ENCODE measurements around the gene IGFBP2. TPM values are rescaled to one million over a fixed set of nuclear protein-coding genes. Genes with fewer than 3 reads are reported as not detected.

Gene IGFBP2
- total RNA-seq, 1 experiment from 2014 or later = 54.8 TPM

DNA sequence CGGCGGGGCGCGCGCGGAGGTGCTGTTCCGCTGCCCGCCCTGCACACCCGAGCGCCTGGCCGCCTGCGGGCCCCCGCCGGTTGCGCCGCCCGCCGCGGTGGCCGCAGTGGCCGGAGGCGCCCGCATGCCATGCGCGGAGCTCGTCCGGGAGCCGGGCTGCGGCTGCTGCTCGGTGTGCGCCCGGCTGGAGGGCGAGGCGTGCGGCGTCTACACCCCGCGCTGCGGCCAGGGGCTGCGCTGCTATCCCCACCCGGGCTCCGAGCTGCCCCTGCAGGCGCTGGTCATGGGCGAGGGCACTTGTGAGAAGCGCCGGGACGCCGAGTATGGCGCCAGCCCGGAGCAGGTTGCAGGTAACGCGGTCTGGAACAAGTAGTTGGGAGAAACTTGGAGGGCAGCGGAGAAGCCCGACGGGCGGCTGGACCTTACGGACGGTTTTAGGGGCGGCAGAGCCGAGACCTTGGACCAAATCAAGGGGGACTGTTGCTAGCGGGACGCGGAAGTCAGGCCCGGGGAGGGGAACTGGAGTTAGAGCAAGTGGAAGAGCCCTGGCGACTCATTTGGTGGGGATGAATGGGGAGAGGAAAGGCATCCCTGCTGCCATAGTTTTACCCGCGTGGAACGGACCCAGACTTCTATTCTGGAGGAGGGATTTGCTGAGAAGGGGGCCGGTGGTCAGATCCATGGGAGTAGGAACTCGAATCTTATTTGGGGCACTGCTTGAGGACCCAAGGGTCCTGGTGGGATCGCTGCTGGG lies 573 bp downstream of the IGFBP2 start:
- no TSS peak for BruUV-seq (replicated peaks)
- in situ Hi-C loops (cut with HindIII; ENCODE audit: low pct_unique_long_range_greater_than_20kb, low sequenced_read_pairs) (no loop called here), intact Hi-C loops (cut with micrococcal nuclease; ENCODE audit: unreplicated experiment) (no loop called here)
- ATAC-seq (peak; percentile 62), DNase-seq (ENCODE audit: low read depth, low spot score) (no peak)
- TF ChIP-seq, protein P1, sequence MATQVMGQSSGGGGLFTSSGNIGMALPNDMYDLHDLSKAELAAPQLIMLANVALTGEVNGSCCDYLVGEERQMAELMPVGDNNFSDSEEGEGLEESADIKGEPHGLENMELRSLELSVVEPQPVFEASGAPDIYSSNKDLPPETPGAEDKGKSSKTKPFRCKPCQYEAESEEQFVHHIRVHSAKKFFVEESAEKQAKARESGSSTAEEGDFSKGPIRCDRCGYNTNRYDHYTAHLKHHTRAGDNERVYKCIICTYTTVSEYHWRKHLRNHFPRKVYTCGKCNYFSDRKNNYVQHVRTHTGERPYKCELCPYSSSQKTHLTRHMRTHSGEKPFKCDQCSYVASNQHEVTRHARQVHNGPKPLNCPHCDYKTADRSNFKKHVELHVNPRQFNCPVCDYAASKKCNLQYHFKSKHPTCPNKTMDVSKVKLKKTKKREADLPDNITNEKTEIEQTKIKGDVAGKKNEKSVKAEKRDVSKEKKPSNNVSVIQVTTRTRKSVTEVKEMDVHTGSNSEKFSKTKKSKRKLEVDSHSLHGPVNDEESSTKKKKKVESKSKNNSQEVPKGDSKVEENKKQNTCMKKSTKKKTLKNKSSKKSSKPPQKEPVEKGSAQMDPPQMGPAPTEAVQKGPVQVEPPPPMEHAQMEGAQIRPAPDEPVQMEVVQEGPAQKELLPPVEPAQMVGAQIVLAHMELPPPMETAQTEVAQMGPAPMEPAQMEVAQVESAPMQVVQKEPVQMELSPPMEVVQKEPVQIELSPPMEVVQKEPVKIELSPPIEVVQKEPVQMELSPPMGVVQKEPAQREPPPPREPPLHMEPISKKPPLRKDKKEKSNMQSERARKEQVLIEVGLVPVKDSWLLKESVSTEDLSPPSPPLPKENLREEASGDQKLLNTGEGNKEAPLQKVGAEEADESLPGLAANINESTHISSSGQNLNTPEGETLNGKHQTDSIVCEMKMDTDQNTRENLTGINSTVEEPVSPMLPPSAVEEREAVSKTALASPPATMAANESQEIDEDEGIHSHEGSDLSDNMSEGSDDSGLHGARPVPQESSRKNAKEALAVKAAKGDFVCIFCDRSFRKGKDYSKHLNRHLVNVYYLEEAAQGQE (IDR thresholded peaks at IDR 0.05; ENCODE audit: insufficient read depth in 1 of 2, low read depth in 2 of 2, low read length in 1 of 2) = no peak
- H3K4me1 ChIP-seq (ENCODE audit: control insufficient read depth, insufficient read depth, low read length) = peaks cover 13% of the 10 kb centered on the region
- ChIA-PET CTCF (no interaction called here), POLR2A (no interaction called here)
- H3K27ac ChIP-seq (ENCODE audit: low read length) = peak overlapping the region; percentile 15; the same call in 1 of the 2 replicates
- no peaks in the 10 kb centered on the region for H3K9me3 ChIP-seq (ENCODE audit: control insufficient read depth, insufficient read depth, low read depth, low read length)
- H3K27me3 ChIP-seq (ENCODE audit: control insufficient read depth, insufficient read depth, low read length) = peaks cover 7% of the 10 kb centered on the region; the same call in 1 of the 2 replicates
- peak overlapping the region; percentile 49 to 52 for H3K4me3 ChIP-seq (ENCODE audit: low read depth in 2 of 2, low read length in 2 of 2)
- H3K36me3 ChIP-seq (ENCODE audit: control insufficient read depth, insufficient read depth, low read length) = no peaks in the 10 kb centered on the region; the same call in 1 of the 2 replicates

DNA sequence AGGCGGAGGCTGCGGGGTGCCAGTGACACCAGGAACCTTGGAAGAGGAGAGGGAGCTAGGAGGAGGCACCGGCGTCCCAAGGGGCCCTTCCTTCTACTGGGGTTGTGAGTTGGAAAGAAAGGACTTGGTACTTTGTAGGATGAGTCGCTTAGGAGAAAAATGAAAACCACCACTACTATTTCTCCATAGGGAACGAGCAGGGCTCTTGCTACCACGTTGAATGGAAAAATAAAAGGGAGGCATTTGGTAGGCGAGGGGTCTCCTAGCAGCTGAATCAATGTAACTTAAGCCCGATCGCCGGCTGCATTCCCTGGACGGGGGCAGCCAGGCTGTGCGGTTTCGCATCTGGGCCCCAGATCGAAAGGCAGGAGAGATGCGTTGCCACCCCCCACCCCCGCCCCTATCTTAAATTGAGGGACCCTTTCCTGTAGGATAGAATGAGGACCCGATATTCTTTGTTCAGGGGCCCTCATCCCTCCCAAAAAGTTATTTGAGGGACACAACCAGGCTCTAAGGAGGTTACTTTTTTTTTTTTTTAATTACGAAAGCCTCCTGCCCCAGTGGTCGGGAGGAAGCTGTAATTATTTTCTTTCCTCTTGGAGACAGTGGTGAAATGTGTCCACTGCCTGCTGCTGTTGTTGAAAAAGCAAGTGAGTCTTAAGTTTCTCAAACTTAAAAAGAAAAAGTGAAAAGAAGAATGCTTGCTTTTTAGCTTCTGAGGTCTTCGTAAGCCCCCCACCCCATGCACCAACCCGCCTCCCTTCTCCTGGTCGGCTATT lies 1.3 kb downstream of the IGFBP2 start:
- DNase-seq (ENCODE audit: low read depth, low spot score) = no peak
- H3K4me1 ChIP-seq (ENCODE audit: control insufficient read depth, insufficient read depth, low read length) = peaks cover 13% of the 10 kb centered on the region
- BruUV-seq (replicated peaks) = no TSS peak

More for the DNA sequence above, 1.3 kb downstream of the IGFBP2 start:
- Histone ChIP-seq H3K27ac (ENCODE audit: low read length) (peak overlapping the region; percentile 15; the same call in 1 of the 2 replicates), H3K36me3 (ENCODE audit: control insufficient read depth, insufficient read depth, low read length) (no peaks in the 10 kb centered on the region; the same call in 1 of the 2 replicates), H3K27me3 (ENCODE audit: control insufficient read depth, insufficient read depth, low read length) (peaks cover 7% of the 10 kb centered on the region; the same call in 1 of the 2 replicates), H3K9me3 (ENCODE audit: control insufficient read depth, insufficient read depth, low read depth, low read length) (no peaks in the 10 kb centered on the region), H3K4me3 (ENCODE audit: low read depth in 2 of 2, low read length in 2 of 2) (peak overlapping the region; percentile 49 to 52)
- ChIA-PET POLR2A (interaction anchor here (0.6 kb wide), 1 partner anchor 487 kb away, joined by 6 read pairs; no protein-coding TSS in a partner anchor), CTCF (no interaction called here)
- TF ChIP-seq POLR2AphosphoS5 (IDR thresholded peaks at IDR 0.05; ENCODE audit: low read depth, low read length) (no peak), SIN3A (IDR thresholded peaks at IDR 0.05; ENCODE audit: borderline replicate concordance, insufficient read depth, low read depth, low read length) (no peak), TCF7L2 (IDR thresholded peaks at IDR 0.05; ENCODE audit: low read depth, low read length) (no peak)
- TF ChIP-seq, protein P1 (IDR thresholded peaks at IDR 0.05; ENCODE audit: insufficient read depth in 1 of 2, low read depth in 2 of 2, low read length in 1 of 2) = no peak
- in situ Hi-C loops (cut with HindIII; ENCODE audit: low pct_unique_long_range_greater_than_20kb, low sequenced_read_pairs) = no loop called here
- intact Hi-C loops (cut with micrococcal nuclease; ENCODE audit: unreplicated experiment) = no loop called here
- ATAC-seq = no peak
